GM12878 (cell line): ENCODE results near the gene SHISA9. TPM values are rescaled to one million over a fixed set of nuclear protein-coding genes. Genes with fewer than 3 reads are reported as not detected.

Experiments
- ATAC-seq: fragments of 200-7000 bp; cut with Tn5 transposase; 3 replicates; pipeline ENCODE4 v1.9.1; 2020; ENCODE audit warnings: mild to moderate bottlenecking, moderate library complexity
- BruUV-seq: library from RNA; stranded (reverse); fragments of 400-500 nt; replicated peaks from 2 replicates; lab custom pipeline; 2021; lab: Mats Ljungman, UMichigan
- CTCF ChIA-PET: fragments of 300-600 bp; sonication (Branson Sonifier 250); formaldehyde crosslinking; extraction: SDS; loops from one replicate; lab custom pipeline; 2021; ENCODE audit warnings: inconsistent platforms; lab: Yijun Ruan, JAX
- POLR2A ChIA-PET: fragments of 350-600 bp; formaldehyde crosslinking; extraction: SDS; loops from one replicate; lab custom pipeline; 2021; ENCODE audit warnings: inconsistent platforms; lab: Charles Lee
- RAD21 ChIA-PET: fragments of 300-600 bp; sonication (Branson Sonifier 250); formaldehyde crosslinking; loops from one replicate; lab custom pipeline; 2023; ENCODE audit warnings: antibody characterized with exemption; ENCODE audit not compliant: unreplicated experiment; lab: Charles Lee
- SMC1A ChIA-PET: fragments of 300-600 bp; sonication (Branson Sonifier 250); formaldehyde crosslinking; loops from one replicate; lab custom pipeline; 2023; ENCODE audit not compliant: unreplicated experiment, uncharacterized antibody; lab: Charles Lee
- DNase-seq: peaks from one replicate; pipeline ENCODE4 v3.0.0-alpha.2; 2011; ENCODE audit warnings: low read depth, low spot score
- FAIRE-seq: peaks from 3 replicates; lab custom pipeline; 2011; peaks lifted over from hg19 to GRCh38; lab: Jason Lieb, UNC
- H2AFZ ChIP-seq: 2 replicates; pipeline ENCODE4 v1.6.0; 2011; ENCODE audit warnings: low read depth, low read length, control low read depth; ENCODE audit not compliant: control insufficient read depth
- H3K27ac ChIP-seq: 2 replicates; pipeline ENCODE4 v1.5.1; 2011; ENCODE audit warnings: control low read depth; ENCODE audit not compliant: control insufficient read depth, insufficient read depth
- H3K27me3 ChIP-seq, 2 experiments: replicated peaks in 1 of 2; 2 replicates each; pipeline versions ENCODE4 v1.6.0 to v1.6.1; 2011; ENCODE audit warnings: low read length in 1 of 2; ENCODE audit not compliant: control insufficient read depth in 2 of 2, insufficient read depth in 2 of 2
- H3K36me3 ChIP-seq, 2 experiments: 2 replicates each; pipeline ENCODE4 v1.5.1; 2011; ENCODE audit warnings: low read length in 1 of 2; ENCODE audit not compliant: control insufficient read depth in 2 of 2, insufficient read depth in 2 of 2
- H3K4me1 ChIP-seq: 2 replicates; pipeline ENCODE4 v1.6.1; 2011; ENCODE audit warnings: mild to moderate bottlenecking, low read length, moderate library complexity, mixed read lengths; ENCODE audit not compliant: control insufficient read depth, insufficient read depth
- H3K4me2 ChIP-seq: 2 replicates; pipeline ENCODE4 v1.6.0; 2011; ENCODE audit warnings: control low read depth; ENCODE audit not compliant: control insufficient read depth, insufficient read depth
- H3K4me3 ChIP-seq: fragments of 200-600 bp; sonication (generic); 2 replicates; pipeline ENCODE4 v1.5.1; 2016
- H3K79me2 ChIP-seq: 2 replicates; pipeline ENCODE4 v1.6.0; 2011; ENCODE audit warnings: low read length; ENCODE audit not compliant: control insufficient read depth, insufficient read depth
- H3K9ac ChIP-seq: 2 replicates; pipeline ENCODE4 v1.8.0; 2011; ENCODE audit warnings: low read length, control low read depth, mixed read lengths; ENCODE audit not compliant: control insufficient read depth, insufficient read depth
- H3K9me3 ChIP-seq: replicated peaks from 3 replicates; pipeline ENCODE4 v1.5.1; 2011; ENCODE audit warnings: mild to moderate bottlenecking, low read length; ENCODE audit not compliant: control insufficient read depth, insufficient read depth
- H4K20me1 ChIP-seq: 2 replicates; pipeline ENCODE4 v1.6.0; 2011; ENCODE audit not compliant: control insufficient read depth, insufficient read depth
- ATF7 ChIP-seq: fragments of 450-650 bp; IDR thresholded peaks from 2 replicates; pipeline ENCODE4 v1.6.1; 2016; ENCODE audit warnings: low read depth, mild to moderate bottlenecking
- EED ChIP-seq: sonication (generic); IDR thresholded peaks from 2 replicates; pipeline ENCODE4 v1.6.1; 2016; ENCODE audit warnings: antibody characterized with exemption, low read depth
- EGR1 ChIP-seq, 2 experiments: IDR thresholded peaks; 1 replicate in 1 of 2; 2 replicates in 1 of 2; pipeline ENCODE4 v1.6.1; 2011 to 2012; ENCODE audit warnings: low read depth in 2 of 2, low read length in 2 of 2, borderline replicate concordance in 1 of 2, mild to moderate bottlenecking in 1 of 2, moderate library complexity in 1 of 2
- ELK1 ChIP-seq: IDR thresholded peaks from 2 replicates; pipeline ENCODE4 v1.6.1; 2012; ENCODE audit warnings: low read depth, low read length, improper control_type of control experiment
- FOS ChIP-seq: IDR thresholded peaks from 3 replicates; pipeline ENCODE4 v1.6.1; 2011; ENCODE audit warnings: borderline replicate concordance; ENCODE audit not compliant: insufficient read length; ENCODE audit errors: extremely low read depth
- KAT2A ChIP-seq: conservative IDR thresholded peaks from 2 replicates; pipeline ENCODE4 v1.6.1; 2011; ENCODE audit warnings: low read depth, low read length; ENCODE audit not compliant: control insufficient read depth
- NFXL1 ChIP-seq: fragments of 450-650 bp; IDR thresholded peaks from 2 replicates; pipeline ENCODE4 v1.6.1; 2017; ENCODE audit warnings: antibody characterized with exemption, mild to moderate bottlenecking, borderline replicate concordance
- NFYA ChIP-seq: IDR thresholded peaks from 2 replicates; pipeline ENCODE4 v1.6.1; 2011; ENCODE audit warnings: low read depth, mild to moderate bottlenecking, low read length, improper control_type of control experiment, borderline replicate concordance
- RFX5 ChIP-seq: IDR thresholded peaks from 2 replicates; pipeline ENCODE4 v1.6.1; 2011; ENCODE audit warnings: low read depth, low read length, improper control_type of control experiment
- SMARCA5 ChIP-seq: fragments of 450-650 bp; IDR thresholded peaks from 2 replicates; pipeline ENCODE4 v1.6.1; 2017; ENCODE audit warnings: mild to moderate bottlenecking
- SP1 ChIP-seq: IDR thresholded peaks from one replicate; pipeline ENCODE4 v1.6.1; 2011; ENCODE audit warnings: low read depth, low read length
- SREBF2 ChIP-seq: IDR thresholded peaks from 2 replicates; pipeline ENCODE4 v1.6.1; 2012; ENCODE audit warnings: mild to moderate bottlenecking, low read length
- STAT3 ChIP-seq: IDR thresholded peaks from 2 replicates; pipeline ENCODE4 v1.6.1; 2011; ENCODE audit warnings: low read depth, low read length, improper control_type of control experiment
- SUPT20H ChIP-seq: IDR thresholded peaks from 2 replicates; pipeline ENCODE4 v1.6.1; 2011; ENCODE audit warnings: low read depth, mild to moderate bottlenecking, low read length, moderate library complexity, borderline replicate concordance; ENCODE audit not compliant: control insufficient read depth
- TCF3 ChIP-seq: IDR thresholded peaks from 2 replicates; pipeline ENCODE4 v1.6.1; 2012; ENCODE audit warnings: low read depth, mild to moderate bottlenecking, low read length, borderline replicate concordance; ENCODE audit not compliant: insufficient read depth
- YBX1 ChIP-seq: fragments of 450-650 bp; IDR thresholded peaks from 2 replicates; pipeline ENCODE4 v1.6.1; 2016; ENCODE audit warnings: antibody characterized with exemption
- ZNF274 ChIP-seq: IDR thresholded peaks from one replicate; pipeline ENCODE4 v1.8.0; 2011; ENCODE audit not compliant: insufficient read length, insufficient read depth
- ZNF384 ChIP-seq: IDR thresholded peaks from 2 replicates; pipeline ENCODE4 v1.6.1; 2012; ENCODE audit warnings: low read depth, mild to moderate bottlenecking, low read length, improper control_type of control experiment, borderline replicate concordance
- WGBS: methylation state at CpG from one replicate; pipeline ENCODE4 v1.1.6; 2016; ENCODE audit warnings: low lambda C conversion rate; ENCODE audit not compliant: insufficient replicate concordance, insufficient coverage; ENCODE audit errors: missing lambda C conversion rate; 5-methylcytosine and 5-hydroxymethylcytosine counted together
- in situ Hi-C: fragments of 300-500 bp; cut with MboI; formaldehyde crosslinking; loops from 9 replicates; pipeline ENCODE4 v1.14.3; 2018; ENCODE audit warnings: mixed read lengths
- intact Hi-C: fragments of 100-400 bp; cut with micrococcal nuclease; formaldehyde crosslinking; loops from one replicate; pipeline ENCODE4 v1.14.2; 2022; ENCODE audit not compliant: unreplicated experiment
- polyA plus RNA-seq, 11 experiments: library from polyadenylated mRNA; depleted of rRNA in 4 of 11; unstranded in 6 of 11; stranded (reverse) in 5 of 11; fragments of >200 nt; fragmentation: Nextera tagmentation in 4 of 11; fragmentation: Illumina TruSeq in 1 of 11; extraction: Ambion mirVana in 4 of 11; extraction: Trizol in 1 of 11; gene quantifications; 1 replicate in 1 of 11; 2 replicates in 10 of 11; pipeline versions ENCODE4 v1.2.1 to v1.2.3, GENCODE V29; 2011 to 2016; ENCODE audit warnings: inconsistent platforms in 2 of 11, missing spikeins in 2 of 11, low read depth in 1 of 11
- total RNA-seq, 4 experiments: library from RNA; depleted of rRNA in 3 of 4; stranded (reverse); fragments of >200 nt in 3 of 4; fragmentation: Illumina TruSeq in 1 of 4; extraction: Trizol in 1 of 4; gene quantifications; 2 replicates each; pipeline versions ENCODE4 v1.2.1 to v1.2.3, GENCODE V29; 2013 to 2021

The SHISA9 gene
- total and polyA plus RNA-seq, 10 of the 15 experiments (the other 5 are each of a cell fraction or from before 2014, with no cell fraction given), result 0.03 to 25.5 (median 0.07) TPM

- Histone ChIP-seq H3K36me3 (no peaks in the 10 kb centered on the region), H3K4me1 (no peaks in the 10 kb centered on the region), H3K4me2 (no peak overlapping the region), H3K9ac (no peak overlapping the region), H3K4me3 (no peak overlapping the region), H4K20me1 (no peaks in the 10 kb centered on the region), H3K9me3 (no peaks in the 10 kb centered on the region; the same call in 2 of the 3 replicates), H3K79me2 (no peaks in the 10 kb centered on the region), H3K27ac (no peak overlapping the region), H2AFZ (no peak overlapping the region), H3K27me3 (no peaks in the 10 kb centered on the region)
- BruUV-seq, result no TSS peak
- ChIA-PET RAD21 (no interaction called here), CTCF (no interaction called here), POLR2A (interaction anchor here (0.6 kb wide), 1 partner anchor 481 kb away, joined by 4 read pairs; no protein-coding TSS in a partner anchor), SMC1A (interaction anchor here (1.1 to 1.5 kb wide), 3 partner anchors 15 to 223 kb away, joined by 3 read pairs; no protein-coding TSS in a partner anchor)
- DNase-seq (no peak), ATAC-seq (no peak), FAIRE-seq (no peak)
- 49% methylated on average over 6 of the region's 6 CpGs for WGBS
- in situ Hi-C loops (no loop called here), intact Hi-C loops (no loop called here)
- TF ChIP-seq EGR1 (IDR thresholded peaks at IDR 0.05; ENCODE audit: borderline replicate concordance in 1 of 2, low read depth in 2 of 2, low read length in 2 of 2), result no peak
- TF ChIP-seq STAT3, result no peak
- no peak for TF ChIP-seq RFX5
- no peak for TF ChIP-seq SUPT20H
- no peak for TF ChIP-seq YBX1
Observed at GRCh38 chr16:13229039-13229438, 327.6 kb downstream of the SHISA9 start.

GRCh38 chr16:13231365-13231764 is 330.0 kb downstream of the SHISA9 start:
- DNase-seq (no peak), ATAC-seq (no peak), FAIRE-seq (no peak)
- in situ Hi-C loops, result no loop called here
- Histone ChIP-seq H3K79me2 (no peaks in the 10 kb centered on the region), H3K27ac (no peak overlapping the region), H3K4me3 (no peak overlapping the region), H3K4me1 (no peaks in the 10 kb centered on the region), H3K9ac (no peak overlapping the region), H3K9me3 (no peaks in the 10 kb centered on the region; the same call in 2 of the 3 replicates), H2AFZ (no peak overlapping the region), H3K27me3 (no peaks in the 10 kb centered on the region), H3K4me2 (no peak overlapping the region), H3K36me3 (no peaks in the 10 kb centered on the region), H4K20me1 (no peaks in the 10 kb centered on the region)
- CTCF ChIA-PET, result no interaction called here
- intact Hi-C loops, result no loop called here
- RAD21 ChIA-PET, result no interaction called here
- POLR2A ChIA-PET, result no interaction called here
- WGBS, result 26% methylated on average over 4 of the region's 4 CpGs
- BruUV-seq, result no TSS peak
- SMC1A ChIA-PET, result no interaction called here
- no peak for TF ChIP-seq SMARCA5
- no peak for TF ChIP-seq ELK1
- no peak for TF ChIP-seq KAT2A
- TF ChIP-seq ZNF384, result no peak
- no peak for TF ChIP-seq SP1
- TF ChIP-seq NFXL1, result no peak
- no peak for TF ChIP-seq SREBF2
- no peak for TF ChIP-seq EED
- TF ChIP-seq TCF3, result no peak
- no peak for TF ChIP-seq FOS
- TF ChIP-seq NFYA, result no peak
- TF ChIP-seq ZNF274, result no peak
- TF ChIP-seq ATF7, result no peak
